NCI-H2029 (cell line): ENCODE measurements around the gene MYO9A.

Experiments used
- DNase-seq: peaks from one replicate; lab custom pipeline; 2025; lab: John Stamatoyannopoulos, UW

Gene MYO9A

GRCh38 chr15:71808311-71809020 is 309.5 kb downstream of the MYO9A start:
- no peak for DNase-seq

DNA sequence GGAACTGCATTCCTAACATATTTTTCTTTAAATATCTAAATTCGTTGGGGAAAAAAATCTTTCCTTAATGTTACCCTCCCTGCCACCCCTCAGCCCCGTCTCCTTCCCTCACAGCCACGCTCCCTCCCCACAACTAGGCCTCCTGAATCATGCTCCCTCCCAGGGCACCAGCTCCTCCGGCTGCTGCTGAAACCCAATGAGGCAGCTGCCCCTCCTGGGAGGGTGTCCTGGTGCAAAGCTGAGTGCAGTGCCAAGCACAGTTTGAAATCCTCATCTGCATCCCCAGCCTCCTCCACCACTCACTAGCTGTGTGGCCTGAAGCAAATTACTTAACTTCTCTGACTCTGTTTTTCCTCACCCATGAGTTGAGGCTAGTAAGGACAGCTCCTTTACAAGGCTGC is 310.3 kb downstream of the MYO9A start:
- no peak for DNase-seq

DNA sequence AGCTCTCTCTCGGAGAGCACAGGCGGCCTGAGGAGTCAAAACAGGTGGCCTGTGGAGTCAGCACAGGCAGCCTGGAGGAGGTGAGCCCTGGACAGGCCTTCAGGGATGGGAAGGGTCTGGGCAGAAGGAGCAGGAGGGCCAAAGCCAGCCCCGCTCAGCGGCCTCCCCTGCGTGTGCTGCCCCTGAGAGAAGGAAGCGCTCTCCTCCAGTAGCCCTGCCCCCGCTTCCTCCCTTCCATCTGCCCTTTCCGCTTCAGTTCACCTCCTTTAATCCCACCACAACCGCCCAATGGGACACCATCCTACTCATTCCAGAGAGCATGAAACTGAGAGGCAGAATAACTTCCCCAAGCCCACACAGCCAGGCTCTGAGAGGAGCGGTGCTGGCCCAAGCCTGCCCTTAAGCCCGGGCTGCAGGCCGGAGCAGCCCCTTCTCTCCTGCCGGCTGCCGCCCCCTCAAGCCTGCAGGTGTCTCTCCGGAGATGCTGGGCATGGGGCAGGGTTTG is 310.8 kb downstream of the MYO9A start:
- DNase-seq: no peak

- no peak for DNase-seq
These were observed 311.5 kb downstream of the MYO9A start for GRCh38 chr15:71806452-71806931.

DNA sequence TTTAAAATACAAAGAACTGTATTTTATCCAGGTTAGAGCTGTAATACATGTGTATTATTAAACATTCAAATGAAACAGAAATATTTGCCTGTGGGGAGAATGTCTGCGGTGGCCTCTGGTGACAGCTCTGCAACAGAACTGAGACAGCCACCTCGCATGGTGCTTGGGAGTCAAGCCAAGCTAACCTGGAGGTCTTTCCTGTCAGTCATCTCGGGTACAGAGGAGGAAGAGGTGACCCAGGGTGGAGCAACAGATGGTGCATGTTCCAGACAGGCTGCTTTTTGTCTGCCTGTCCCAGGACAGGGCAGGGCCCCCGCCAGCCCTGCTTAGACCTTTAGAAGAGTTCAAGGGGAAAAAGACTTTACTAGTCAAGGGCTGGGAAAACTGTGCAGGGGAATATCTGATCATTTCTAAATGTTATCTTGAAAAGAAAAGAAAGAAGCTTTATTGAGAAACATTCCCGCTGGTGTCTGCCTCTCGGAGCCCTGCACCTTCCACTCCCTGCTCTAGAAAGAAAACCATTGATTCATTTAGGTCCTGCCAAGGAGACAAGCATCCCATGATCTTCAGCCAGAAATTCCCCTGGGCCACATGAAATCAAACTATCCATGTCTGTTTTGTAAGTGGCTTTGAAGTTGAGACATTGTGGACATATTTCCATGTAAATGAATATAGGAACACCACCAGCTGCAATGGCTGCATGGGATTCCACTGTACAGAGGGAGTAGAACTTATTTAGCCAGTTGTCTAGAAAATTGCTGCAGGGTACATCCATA is 313.1 kb downstream of the MYO9A start:
- DNase-seq: no peak

DNA sequence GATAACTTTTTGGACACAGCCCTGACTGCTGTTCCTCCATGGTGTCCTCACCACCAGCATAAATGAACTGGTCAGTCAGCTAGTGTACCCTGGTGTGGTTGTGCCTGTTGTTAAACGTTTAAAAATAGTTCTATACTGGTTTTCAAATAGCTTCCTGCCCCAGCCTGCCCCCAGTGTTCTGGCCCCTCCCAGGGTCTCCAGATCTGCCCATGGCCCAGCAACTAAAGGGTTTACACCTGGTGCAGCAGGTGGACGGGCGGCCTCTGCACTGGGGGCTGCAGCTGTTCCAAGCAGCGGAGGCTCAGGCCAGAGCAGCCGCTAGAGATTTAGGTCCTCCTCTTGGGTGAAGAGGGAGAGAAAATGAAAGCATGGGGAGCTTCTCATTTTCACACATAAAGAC is 313.7 kb downstream of the MYO9A start:
- no peak for DNase-seq

DNA sequence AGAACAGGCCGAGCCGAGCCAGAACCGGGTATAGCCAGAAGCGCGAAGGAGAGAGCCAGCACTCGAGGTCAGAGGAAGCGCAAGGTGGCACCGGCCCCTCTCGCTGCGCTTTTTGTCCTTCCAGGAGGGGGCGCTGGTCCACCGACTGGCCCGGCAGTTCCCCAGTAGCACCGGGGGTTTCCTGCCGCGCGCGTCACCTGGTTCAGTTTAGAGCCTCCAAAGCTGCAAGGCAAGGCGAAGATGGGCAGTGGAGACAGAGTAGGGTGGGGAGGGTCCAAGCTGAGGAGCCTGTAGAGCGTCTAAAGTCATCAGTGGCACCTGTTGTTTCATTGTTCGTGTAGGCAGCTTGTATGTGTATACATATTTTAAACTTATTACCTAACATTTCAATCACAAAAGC is 315.2 kb downstream of the MYO9A start:
- DNase-seq: no peak

- DNase-seq: no peak
These were observed 315.9 kb downstream of the MYO9A start for GRCh38 chr15:71801935-71802655.

GRCh38 chr15:71800835-71801745 is 316.9 kb downstream of the MYO9A start:
- DNase-seq: no peak

- DNase-seq: no peak
These were observed 317.8 kb downstream of the MYO9A start for GRCh38 chr15:71800190-71800589.

DNA sequence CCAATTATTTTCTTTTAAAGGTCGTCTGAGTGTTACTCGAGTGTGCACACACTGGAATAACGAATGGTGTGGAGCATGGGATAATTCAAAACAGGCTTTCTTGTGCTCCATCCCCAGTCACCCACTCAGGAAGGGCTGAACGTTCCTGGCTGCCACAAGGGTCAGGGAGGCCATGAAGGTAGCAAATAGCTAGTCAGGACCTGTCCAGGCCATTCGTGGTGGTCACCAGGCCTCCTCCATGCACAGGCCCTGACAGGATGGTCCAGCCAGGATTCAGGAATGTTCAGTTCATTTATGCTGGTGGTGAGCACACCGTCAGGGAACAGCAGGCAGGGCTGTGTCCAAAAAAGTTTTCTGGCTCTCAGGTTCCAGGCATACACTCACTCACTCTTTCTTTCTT is 319.3 kb downstream of the MYO9A start:
- DNase-seq: no peak

DNA sequence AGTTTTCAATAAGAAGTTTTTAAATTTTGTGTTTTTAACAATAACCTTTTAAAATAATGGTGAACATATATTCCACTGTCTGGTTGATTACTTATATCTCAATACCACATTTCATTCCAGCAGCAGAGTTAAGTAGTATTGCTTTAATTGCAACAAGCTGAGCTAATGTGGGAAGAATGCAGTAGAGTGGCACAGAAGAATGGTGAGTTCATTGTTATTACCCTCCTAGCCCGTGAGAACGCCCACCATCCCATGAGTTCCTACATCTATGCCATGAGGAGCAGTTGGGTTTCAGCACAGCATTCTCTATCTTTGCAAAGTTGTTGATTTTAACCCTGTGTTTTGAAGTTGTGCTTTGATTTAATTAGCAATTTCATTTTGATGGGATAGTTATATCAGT is 325.4 kb downstream of the MYO9A start:
- no peak for DNase-seq

GRCh38 chr15:71791975-71792374 is 326.0 kb downstream of the MYO9A start:
- DNase-seq: no peak

DNA sequence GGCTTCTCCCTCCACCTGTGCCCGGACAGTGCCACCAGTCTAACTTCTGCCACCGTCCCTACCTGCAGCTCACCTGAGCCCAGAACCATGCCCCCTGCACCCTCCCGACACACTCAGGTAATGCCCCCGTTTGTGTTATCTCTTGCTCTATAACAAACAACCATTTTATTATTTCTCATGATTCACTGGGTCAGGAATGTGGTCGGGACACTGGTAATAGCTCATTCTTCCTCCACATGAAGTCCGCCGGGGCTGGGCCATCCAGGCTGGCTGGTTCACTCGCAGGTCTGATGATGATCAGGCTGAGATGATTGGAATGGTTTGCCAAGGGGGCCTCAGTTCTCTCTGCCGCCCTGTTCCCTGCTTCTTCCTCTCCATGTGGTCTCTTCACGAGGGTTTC is 327.9 kb downstream of the MYO9A start:
- no peak for DNase-seq

GRCh38 chr15:71789616-71790015 is 328.3 kb downstream of the MYO9A start:
- DNase-seq: no peak

DNA sequence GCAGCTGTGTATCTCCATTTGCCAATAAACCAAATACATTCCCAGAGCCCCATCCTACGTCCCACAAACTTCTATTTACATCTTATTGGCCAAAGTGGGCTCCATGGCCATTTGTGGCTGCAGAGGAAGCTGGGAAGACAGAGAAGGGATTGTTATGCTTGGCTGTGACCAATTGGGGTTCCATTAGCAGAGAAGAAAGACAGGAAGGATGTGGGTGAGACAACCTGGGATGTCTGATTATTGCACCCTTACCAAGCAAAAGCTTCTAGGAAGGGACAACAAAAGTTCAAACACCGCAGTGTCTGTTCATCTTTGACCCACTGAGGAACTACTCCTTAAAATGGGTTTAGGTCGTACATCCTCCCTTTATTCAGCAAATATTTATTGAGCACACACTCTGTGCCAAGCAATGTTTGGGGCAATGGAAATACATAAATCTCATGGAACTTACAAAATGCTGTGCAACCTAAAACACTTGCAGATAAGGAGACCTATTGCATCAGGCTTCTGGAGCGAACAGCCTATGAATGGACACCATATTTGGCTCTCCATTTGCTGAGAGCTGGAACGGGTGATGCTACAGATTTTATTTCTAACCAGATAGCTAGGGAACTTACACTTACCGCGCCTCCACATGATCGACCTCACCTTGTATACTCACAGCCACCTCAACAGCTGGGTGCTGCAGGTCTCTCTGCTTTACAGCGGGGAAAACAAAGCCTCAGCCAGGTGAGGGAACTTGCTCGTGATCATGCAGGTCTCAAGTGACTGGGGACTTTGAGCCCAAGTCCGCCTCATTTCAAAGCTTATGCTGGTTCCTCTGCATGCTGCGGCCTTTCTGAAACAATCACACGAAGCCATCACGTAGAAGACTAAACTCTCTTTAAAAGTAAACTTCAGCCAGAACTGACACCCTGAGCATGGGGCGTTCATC is 329.0 kb downstream of the MYO9A start:
- no peak for DNase-seq

DNA sequence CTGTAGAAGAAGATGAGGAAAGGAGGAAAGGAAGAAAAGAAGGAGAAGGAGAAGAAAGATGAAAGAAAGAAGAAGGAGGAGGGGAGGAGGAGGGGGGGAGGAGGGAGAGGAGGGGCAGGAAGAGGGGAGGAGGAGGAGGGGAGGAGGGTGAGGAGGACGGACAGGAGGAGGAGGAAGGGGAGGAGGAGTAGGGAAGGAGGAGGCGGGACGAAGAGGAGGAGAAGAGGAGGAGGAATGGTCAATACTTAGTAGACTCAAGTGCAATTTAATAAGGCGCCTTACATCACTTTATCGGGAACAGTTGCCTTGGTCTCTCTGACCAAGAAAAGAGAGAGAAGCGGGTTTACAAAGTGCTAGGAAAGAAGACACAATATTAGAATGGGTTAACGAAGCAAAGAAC is 331.3 kb downstream of the MYO9A start:
- DNase-seq: no peak

- DNase-seq: no peak
These were observed 332.0 kb downstream of the MYO9A start for GRCh38 chr15:71785996-71786395.

GRCh38 chr15:71784719-71785118 is 333.2 kb downstream of the MYO9A start:
- DNase-seq: no peak

DNA sequence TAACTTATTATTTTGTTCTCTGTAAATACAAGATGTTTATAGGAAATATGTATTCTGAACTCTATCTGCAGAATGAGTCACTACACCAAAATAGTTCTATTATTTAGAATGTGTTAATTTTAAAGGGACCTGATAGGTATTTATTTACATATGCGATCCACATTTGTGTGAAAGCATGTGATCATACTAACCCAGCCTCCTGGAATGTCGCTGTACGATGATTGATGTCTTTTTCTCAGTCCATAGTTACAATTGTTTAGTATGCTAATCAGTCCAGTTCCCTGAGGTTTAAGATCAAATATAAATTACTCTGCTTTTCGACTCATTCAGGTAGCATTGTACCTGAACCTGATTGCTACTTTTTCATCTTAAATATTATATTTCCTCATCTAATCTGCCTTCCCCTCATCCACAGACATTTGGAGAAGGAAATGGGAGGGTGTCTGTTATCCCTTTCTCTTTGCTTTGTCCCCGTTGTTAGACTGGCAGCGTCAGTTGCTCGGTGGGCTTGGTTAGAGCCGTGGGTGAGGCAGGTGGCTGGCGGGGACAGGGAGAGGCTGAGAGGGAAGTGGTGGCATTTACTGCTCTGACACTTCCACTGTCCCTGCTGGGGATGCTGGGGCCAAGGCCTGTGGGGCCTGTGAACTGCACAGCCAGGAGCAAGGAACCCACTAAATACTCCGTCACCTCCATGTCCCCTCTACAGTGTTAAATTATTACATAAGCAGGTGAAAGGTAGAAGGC is 335.4 kb downstream of the MYO9A start:
- DNase-seq: no peak
